ENCODE measurements around the gene WIF1. TPM values are rescaled to one million over a fixed set of nuclear protein-coding genes. Genes with fewer than 3 reads are reported as not detected.

Gene WIF1
- total RNA-seq, 1 donor from 2014 or later: not detected

DNA sequence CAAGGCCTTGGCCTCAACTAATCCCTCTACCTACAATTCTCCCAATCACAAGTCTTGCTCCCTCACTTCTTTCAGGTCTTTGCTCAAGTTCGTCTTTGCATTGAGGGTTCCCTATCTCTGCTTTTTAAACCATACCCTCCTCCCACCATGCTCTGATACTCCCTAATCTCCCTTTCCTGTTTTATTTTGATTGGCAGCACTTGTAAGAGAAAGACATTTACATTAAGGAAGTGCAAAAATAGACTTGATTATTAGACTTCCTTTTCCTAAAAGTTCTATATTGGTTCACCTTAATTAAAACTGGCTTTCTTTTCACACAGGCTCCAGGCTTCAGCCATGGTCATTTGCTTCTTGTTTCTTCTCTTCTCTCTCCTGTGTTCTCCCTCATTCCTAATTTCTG lies 18.3 kb upstream of the WIF1 start:
- Histone ChIP-seq H3K4me3 (no peak overlapping the region), H3K27me3 (ENCODE audit: low read depth) (peaks cover 16% of the 10 kb centered on the region), H3K4me1 (peaks cover 3% of the 10 kb centered on the region), H3K27ac (replicated peaks) (no peak overlapping the region), H3K36me3 (no peaks in the 10 kb centered on the region), H3K9me3 (replicated peaks) (peaks cover 10% of the 10 kb centered on the region)
- TF ChIP-seq, protein P1, sequence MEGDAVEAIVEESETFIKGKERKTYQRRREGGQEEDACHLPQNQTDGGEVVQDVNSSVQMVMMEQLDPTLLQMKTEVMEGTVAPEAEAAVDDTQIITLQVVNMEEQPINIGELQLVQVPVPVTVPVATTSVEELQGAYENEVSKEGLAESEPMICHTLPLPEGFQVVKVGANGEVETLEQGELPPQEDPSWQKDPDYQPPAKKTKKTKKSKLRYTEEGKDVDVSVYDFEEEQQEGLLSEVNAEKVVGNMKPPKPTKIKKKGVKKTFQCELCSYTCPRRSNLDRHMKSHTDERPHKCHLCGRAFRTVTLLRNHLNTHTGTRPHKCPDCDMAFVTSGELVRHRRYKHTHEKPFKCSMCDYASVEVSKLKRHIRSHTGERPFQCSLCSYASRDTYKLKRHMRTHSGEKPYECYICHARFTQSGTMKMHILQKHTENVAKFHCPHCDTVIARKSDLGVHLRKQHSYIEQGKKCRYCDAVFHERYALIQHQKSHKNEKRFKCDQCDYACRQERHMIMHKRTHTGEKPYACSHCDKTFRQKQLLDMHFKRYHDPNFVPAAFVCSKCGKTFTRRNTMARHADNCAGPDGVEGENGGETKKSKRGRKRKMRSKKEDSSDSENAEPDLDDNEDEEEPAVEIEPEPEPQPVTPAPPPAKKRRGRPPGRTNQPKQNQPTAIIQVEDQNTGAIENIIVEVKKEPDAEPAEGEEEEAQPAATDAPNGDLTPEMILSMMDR (IDR thresholded peaks at IDR 0.05; ENCODE audit: borderline replicate concordance): no peak
- intact Hi-C loops (cut with micrococcal nuclease): no loop called here
- DNase-seq: no peak

GRCh38 chr12:65133879-65134278 lies 12.8 kb upstream of the WIF1 start:
- TF ChIP-seq, protein P1 (IDR thresholded peaks at IDR 0.05; ENCODE audit: borderline replicate concordance): no peak
- Histone ChIP-seq H3K36me3 (no peaks in the 10 kb centered on the region), H3K27me3 (ENCODE audit: low read depth) (peaks cover 44% of the 10 kb centered on the region), H3K9me3 (replicated peaks) (peaks cover 10% of the 10 kb centered on the region), H3K4me1 (no peaks in the 10 kb centered on the region), H3K4me3 (no peak overlapping the region), H3K27ac (replicated peaks) (no peak overlapping the region)
- intact Hi-C loops (cut with micrococcal nuclease): no loop called here
- no peak for DNase-seq

- intact Hi-C loops (cut with micrococcal nuclease): no loop called here
- TF ChIP-seq, protein P1 (IDR thresholded peaks at IDR 0.05; ENCODE audit: borderline replicate concordance): no peak
- peaks cover 2% of the 10 kb centered on the region for H3K4me1 ChIP-seq
- H3K27me3 ChIP-seq (ENCODE audit: low read depth): peaks cover 96% of the 10 kb centered on the region
- H3K4me3 ChIP-seq: no peak overlapping the region
- H3K27ac ChIP-seq (replicated peaks): no peak overlapping the region
- H3K9me3 ChIP-seq (replicated peaks): no peaks in the 10 kb centered on the region
- no peaks in the 10 kb centered on the region for H3K36me3 ChIP-seq
- DNase-seq: no peak
These were observed 5.4 kb upstream of the WIF1 start for GRCh38 chr12:65126482-65126881.

- intact Hi-C loops (cut with micrococcal nuclease): no loop called here
- H3K9me3 ChIP-seq (replicated peaks): no peaks in the 10 kb centered on the region
- no peak for DNase-seq
- no peaks in the 10 kb centered on the region for H3K36me3 ChIP-seq
- no peak overlapping the region for H3K27ac ChIP-seq (replicated peaks)
- TF ChIP-seq, protein P1 (IDR thresholded peaks at IDR 0.05; ENCODE audit: borderline replicate concordance): no peak
- peaks cover 96% of the 10 kb centered on the region for H3K27me3 ChIP-seq (ENCODE audit: low read depth)
- H3K4me1 ChIP-seq: peaks cover 7% of the 10 kb centered on the region
- no peak overlapping the region for H3K4me3 ChIP-seq
These were observed 4.9 kb upstream of the WIF1 start for GRCh38 chr12:65125975-65126374.

GRCh38 chr12:65125247-65125646 lies 4.1 kb upstream of the WIF1 start:
- Histone ChIP-seq H3K4me1 (peaks cover 11% of the 10 kb centered on the region), H3K27me3 (ENCODE audit: low read depth) (peaks cover 96% of the 10 kb centered on the region), H3K4me3 (no peak overlapping the region), H3K36me3 (no peaks in the 10 kb centered on the region), H3K9me3 (replicated peaks) (no peaks in the 10 kb centered on the region), H3K27ac (replicated peaks) (no peak overlapping the region)
- no peak for DNase-seq
- intact Hi-C loops (cut with micrococcal nuclease): no loop called here
- TF ChIP-seq, protein P1 (IDR thresholded peaks at IDR 0.05; ENCODE audit: borderline replicate concordance): no peak

Measured in left ventricle myocardium inferior (tissue), 1 donor.